H1 (cell line): Measurements from ENCODE around the gene GOLGB1. TPM values are rescaled to one million over a fixed set of nuclear protein-coding genes. Genes with fewer than 3 reads are reported as not detected.

Experiments
- CTCF ChIA-PET: fragments of 300-600 bp; sonication (Branson Sonifier 250); formaldehyde crosslinking; loops from one replicate; lab custom pipeline; 2021; ENCODE audit not compliant: partially characterized antibody; lab: Charles Lee
- POLR2A ChIA-PET: fragments of 300-600 bp; sonication (Branson Sonifier 250); formaldehyde crosslinking; loops from one replicate; lab custom pipeline; 2021; ENCODE audit warnings: inconsistent platforms; ENCODE audit not compliant: partially characterized antibody; lab: Charles Lee
- DNase-seq, 2 experiments: peaks; one replicate each; pipeline versions ENCODE4 v3.0.0 to v3.0.0-alpha.2; 2010 to 2022; ENCODE audit warnings: low spot score in 2 of 2, low read depth in 1 of 2, mixed read lengths in 1 of 2
- FAIRE-seq: peaks from 2 replicates; lab custom pipeline; 2011; peaks lifted over from hg19 to GRCh38; lab: Jason Lieb, UNC
- H2AFZ ChIP-seq: 2 replicates; pipeline ENCODE4 v1.8.1; 2012; ENCODE audit warnings: low read length, inconsistent platforms
- H2AK5ac ChIP-seq: 2 replicates; pipeline ENCODE4 v1.6.1; 2013; ENCODE audit warnings: low read depth, low read length
- H2BK120ac ChIP-seq: replicated peaks from 2 replicates; pipeline ENCODE3; 2013; ENCODE audit warnings: low read depth, low read length, inconsistent platforms
- H2BK12ac ChIP-seq: 2 replicates; pipeline ENCODE4 v1.6.1; 2013; ENCODE audit warnings: low read depth, low read length
- H2BK15ac ChIP-seq: 2 replicates; pipeline ENCODE4 v1.6.1; 2013; ENCODE audit warnings: low read length
- H2BK20ac ChIP-seq: 2 replicates; pipeline ENCODE4 v1.6.1; 2013; ENCODE audit warnings: low read length
- H2BK5ac ChIP-seq: 2 replicates; pipeline ENCODE4 v1.6.1; 2013; ENCODE audit warnings: low read depth, low read length
- H3K14ac ChIP-seq: 2 replicates; pipeline ENCODE4 v1.6.1; 2013; ENCODE audit warnings: inconsistent platforms; ENCODE audit not compliant: insufficient read length
- H3K18ac ChIP-seq: 2 replicates; pipeline ENCODE4 v1.6.1; 2013; ENCODE audit warnings: low read length; ENCODE audit errors: extremely low read depth
- H3K23ac ChIP-seq: 2 replicates; pipeline ENCODE4 v1.6.1; 2013; ENCODE audit warnings: inconsistent platforms; ENCODE audit not compliant: insufficient read length
- H3K23me2 ChIP-seq: 2 replicates; pipeline ENCODE4 v1.6.1; 2013; ENCODE audit warnings: low read depth, low read length
- H3K27ac ChIP-seq: 2 replicates; pipeline ENCODE4 v1.6.1; 2011; ENCODE audit warnings: low read depth, low read length, inconsistent platforms
- H3K27me3 ChIP-seq, 4 experiments: replicated peaks in 1 of 4; 1 replicate in 1 of 4; 2 replicates in 3 of 4; pipeline versions ENCODE4 v1.6.1 to v1.8.1; 2011 to 2013; ENCODE audit warnings: low read length in 3 of 4, mild to moderate bottlenecking in 3 of 4, inconsistent platforms in 2 of 4, mixed read lengths in 2 of 4, moderate library complexity in 1 of 4; ENCODE audit not compliant: control insufficient read depth in 3 of 4, insufficient read depth in 3 of 4; ENCODE audit errors: extremely low read depth in 1 of 4
- H3K36me3 ChIP-seq, 4 experiments: 2 replicates each; pipeline versions ENCODE4 v1.6.1 to v1.8.1; 2011 to 2013; ENCODE audit warnings: mild to moderate bottlenecking in 4 of 4, low read length in 3 of 4, moderate library complexity in 2 of 4, control low read depth in 1 of 4, inconsistent platforms in 1 of 4; ENCODE audit not compliant: insufficient read depth in 4 of 4, control insufficient read depth in 2 of 4
- H3K4ac ChIP-seq: replicated peaks from 2 replicates; pipeline ENCODE3; 2013; ENCODE audit warnings: low read length, low read depth, mixed read lengths, inconsistent platforms; ENCODE audit not compliant: insufficient read length
- H3K4me1 ChIP-seq, 4 experiments: replicated peaks in 1 of 4; 1 replicate in 1 of 4; 2 replicates in 3 of 4; pipeline versions ENCODE4 v1.6.1 to v1.8.1; 2011 to 2013; ENCODE audit warnings: low read length in 3 of 4, inconsistent platforms in 2 of 4, mixed read lengths in 1 of 4; ENCODE audit not compliant: insufficient read depth in 4 of 4, control insufficient read depth in 3 of 4
- H3K4me2 ChIP-seq, 2 experiments: 2 replicates each; pipeline versions ENCODE4 v1.6.1 to v1.8.1; 2011 to 2013; ENCODE audit warnings: low read depth in 2 of 2, low read length in 2 of 2, control low read depth in 1 of 2, inconsistent platforms in 1 of 2, mild to moderate bottlenecking in 1 of 2; ENCODE audit not compliant: insufficient read depth in 1 of 2
- H3K4me3 ChIP-seq, 4 experiments: fragments of 200-600, 300-600 bp in 1 of 4; sonication (generic), shearing (Covaris generic), sonication (Bioruptor Twin) in 1 of 4; 2 replicates each; pipeline versions ENCODE4 v1.5.1 to v1.8.1; 2011 to 2016; ENCODE audit warnings: low read length in 4 of 4, low read depth in 3 of 4, control low read depth in 2 of 4, inconsistent platforms in 2 of 4, mild to moderate bottlenecking in 2 of 4, mixed read lengths in 1 of 4, moderate library complexity in 1 of 4; ENCODE audit not compliant: insufficient read depth in 2 of 4; ENCODE audit errors: extremely low read depth in 1 of 4
- H3K56ac ChIP-seq: replicated peaks from 2 replicates; pipeline ENCODE3; 2013; ENCODE audit warnings: low read depth, mild to moderate bottlenecking, mixed read lengths, low read length, inconsistent platforms; ENCODE audit not compliant: insufficient read length
- H3K79me1 ChIP-seq: 2 replicates; pipeline ENCODE4 v1.6.1; 2013; ENCODE audit warnings: low read depth, low read length, control low read depth
- H3K79me2 ChIP-seq, 2 experiments: 2 replicates each; pipeline versions ENCODE4 v1.6.1 to v1.8.1; 2012 to 2013; ENCODE audit warnings: low read length in 2 of 2, mild to moderate bottlenecking in 2 of 2, inconsistent platforms in 1 of 2; ENCODE audit not compliant: insufficient read depth in 2 of 2, control insufficient read depth in 1 of 2
- H3K9ac ChIP-seq, 4 experiments: replicated peaks in 1 of 4; 1 replicate in 1 of 4; 2 replicates in 3 of 4; pipeline versions ENCODE4 v1.6.1 to v1.8.1; 2011 to 2013; ENCODE audit warnings: low read depth in 3 of 4, low read length in 3 of 4, control low read depth in 2 of 4, mild to moderate bottlenecking in 2 of 4, moderate library complexity in 2 of 4, inconsistent platforms in 1 of 4; ENCODE audit errors: extremely low read depth in 1 of 4
- H3K9me3 ChIP-seq, 2 experiments: 2 replicates each; pipeline versions ENCODE4 v1.6.1 to v1.8.1; 2012 to 2013; ENCODE audit warnings: mild to moderate bottlenecking in 2 of 2, moderate library complexity in 2 of 2, control low read depth in 1 of 2, inconsistent platforms in 1 of 2, low read depth in 1 of 2, low read length in 1 of 2, mixed read lengths in 1 of 2; ENCODE audit not compliant: insufficient read depth in 2 of 2
- H4K20me1 ChIP-seq, 2 experiments: replicated peaks in 1 of 2; 2 replicates each; pipeline versions ENCODE3 to v1.8.1; 2011 to 2013; ENCODE audit warnings: inconsistent platforms in 2 of 2, low read length in 2 of 2, mild to moderate bottlenecking in 1 of 2; ENCODE audit not compliant: insufficient read depth in 2 of 2, control insufficient read depth in 1 of 2
- H4K5ac ChIP-seq: 2 replicates; pipeline ENCODE4 v1.6.1; 2013; ENCODE audit warnings: low read length, low read depth, mixed read lengths, inconsistent platforms; ENCODE audit not compliant: insufficient read length
- H4K8ac ChIP-seq: 2 replicates; pipeline ENCODE4 v1.8.0; 2013; ENCODE audit warnings: mild to moderate bottlenecking, moderate library complexity, low read length, inconsistent platforms; ENCODE audit not compliant: insufficient read depth; ENCODE audit errors: extremely low read depth
- H4K91ac ChIP-seq: replicated peaks from 2 replicates; pipeline ENCODE3; 2013; ENCODE audit warnings: low read length, mixed read lengths, inconsistent platforms; ENCODE audit not compliant: insufficient read length
- WGBS, 2 experiments: shearing (Covaris generic) in 1 of 2; methylation state at CpG; one replicate each; pipeline versions ENCODE4 v1.1.6 to v1.1.7; 2013 to 2015; ENCODE audit warnings: low lambda C conversion rate in 2 of 2, mixed read lengths in 2 of 2, inconsistent platforms in 1 of 2, low coverage in 1 of 2, missing lambda C conversion rate in 1 of 2; ENCODE audit not compliant: insufficient replicate concordance in 2 of 2, insufficient coverage in 1 of 2, insufficient read length in 1 of 2; ENCODE audit errors: extremely low coverage in 1 of 2, missing lambda C conversion rate in 1 of 2; 5-methylcytosine and 5-hydroxymethylcytosine counted together
- polyA plus RNA-seq, 7 experiments: library from polyadenylated mRNA; depleted of rRNA in 3 of 7; stranded (reverse) in 5 of 7; unstranded in 2 of 7; fragments of >200 nt in 5 of 7; fragments of 200-250 nt in 2 of 7; gene quantifications; 1 replicate in 5 of 7; 2 replicates in 1 of 7; 4 replicates in 1 of 7; pipeline versions ENCODE4 v1.2.1 to v1.2.3, GENCODE V29; 2011 to 2013; ENCODE audit warnings: missing spikeins in 2 of 7, mixed read lengths in 2 of 7
- total RNA-seq: library from RNA; stranded (reverse); fragmentation: NEBNext Ultra II Directional; extraction: Animal tissue kit (Norgen Biotek cat#: 25700); gene quantifications from 2 replicates; pipeline ENCODE4 v1.2.1, GENCODE V29; 2021

The GOLGB1 gene
- total and polyA plus RNA-seq, 2 of the 8 experiments (the other 6 are each of a cell fraction or from before 2014, with no cell fraction given) = 5.9 to 28.5 TPM

- no peak overlapping the region for H4K5ac ChIP-seq
- H2BK20ac ChIP-seq = no peak overlapping the region
- no peak overlapping the region for H4K91ac ChIP-seq
- H3K4ac ChIP-seq = no peak overlapping the region
- H2AFZ ChIP-seq = no peak overlapping the region
- no peaks in the 10 kb centered on the region for H3K4me1 ChIP-seq
- H3K79me1 ChIP-seq = no peaks in the 10 kb centered on the region
- no peak overlapping the region for H2BK12ac ChIP-seq
- H4K8ac ChIP-seq = no peak overlapping the region
- CTCF ChIA-PET = interaction anchor here (1.2 to 1.4 kb wide), 3 partner anchors 8 to 212 kb away, joined by 3 to 4 read pairs (median 3); no protein-coding TSS in a partner anchor
- H3K27ac ChIP-seq = no peak overlapping the region
- H3K18ac ChIP-seq = no peak overlapping the region
- no peaks in the 10 kb centered on the region for H3K23me2 ChIP-seq
- 69% methylated on average over 1 of the region's 1 CpG; no CpG with 5 or more reads in 1 of the 2 experiments for WGBS, 2 experiments
- no peak overlapping the region for H3K4me2 ChIP-seq
- H2BK120ac ChIP-seq = no peak overlapping the region
- FAIRE-seq (no peak), DNase-seq (no peak)
- H2AK5ac ChIP-seq = no peak overlapping the region
- H4K20me1 ChIP-seq = no peaks in the 10 kb centered on the region
- no peak overlapping the region for H2BK5ac ChIP-seq
- H3K9ac ChIP-seq = no peak overlapping the region
- no peak overlapping the region for H3K23ac ChIP-seq
- H2BK15ac ChIP-seq = no peak overlapping the region
- no peaks in the 10 kb centered on the region for H3K36me3 ChIP-seq
- no peak overlapping the region for H3K14ac ChIP-seq
- POLR2A ChIA-PET = no interaction called here
- H3K9me3 ChIP-seq = no peaks in the 10 kb centered on the region
- H3K27me3 ChIP-seq = no peaks in the 10 kb centered on the region
- H3K4me3 ChIP-seq = no peak overlapping the region
- H3K56ac ChIP-seq = no peak overlapping the region
- no peaks in the 10 kb centered on the region for H3K79me2 ChIP-seq
These were observed 9.3 kb upstream of the GOLGB1 start for GRCh38 chr3:121758727-121759450.
